ENCODE measurements around the gene SLC39A11. TPM values are rescaled to one million over a fixed set of nuclear protein-coding genes. Genes with fewer than 3 reads are reported as not detected.
"Not testable (repeated sequence)": the region's sequence is repeated elsewhere in the genome, so short reads cannot be mapped to it uniquely, and the experiment has no call there.

Gene SLC39A11, protein sequence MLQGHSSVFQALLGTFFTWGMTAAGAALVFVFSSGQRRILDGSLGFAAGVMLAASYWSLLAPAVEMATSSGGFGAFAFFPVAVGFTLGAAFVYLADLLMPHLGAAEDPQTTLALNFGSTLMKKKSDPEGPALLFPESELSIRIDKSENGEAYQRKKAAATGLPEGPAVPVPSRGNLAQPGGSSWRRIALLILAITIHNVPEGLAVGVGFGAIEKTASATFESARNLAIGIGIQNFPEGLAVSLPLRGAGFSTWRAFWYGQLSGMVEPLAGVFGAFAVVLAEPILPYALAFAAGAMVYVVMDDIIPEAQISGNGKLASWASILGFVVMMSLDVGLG
- 7.6 and 8.6 TPM in 2 replicates for total RNA-seq (2014; rRNA removed; shearing (Covaris generic))
- polyA plus RNA-seq (2015; cell fraction: cytosol; rRNA removed) = 12.2 and 14.4 TPM in 2 replicates
- polyA plus RNA-seq (2015; cell fraction: nucleus; rRNA removed) = 10.1 and 11.1 TPM in 2 replicates

DNA sequence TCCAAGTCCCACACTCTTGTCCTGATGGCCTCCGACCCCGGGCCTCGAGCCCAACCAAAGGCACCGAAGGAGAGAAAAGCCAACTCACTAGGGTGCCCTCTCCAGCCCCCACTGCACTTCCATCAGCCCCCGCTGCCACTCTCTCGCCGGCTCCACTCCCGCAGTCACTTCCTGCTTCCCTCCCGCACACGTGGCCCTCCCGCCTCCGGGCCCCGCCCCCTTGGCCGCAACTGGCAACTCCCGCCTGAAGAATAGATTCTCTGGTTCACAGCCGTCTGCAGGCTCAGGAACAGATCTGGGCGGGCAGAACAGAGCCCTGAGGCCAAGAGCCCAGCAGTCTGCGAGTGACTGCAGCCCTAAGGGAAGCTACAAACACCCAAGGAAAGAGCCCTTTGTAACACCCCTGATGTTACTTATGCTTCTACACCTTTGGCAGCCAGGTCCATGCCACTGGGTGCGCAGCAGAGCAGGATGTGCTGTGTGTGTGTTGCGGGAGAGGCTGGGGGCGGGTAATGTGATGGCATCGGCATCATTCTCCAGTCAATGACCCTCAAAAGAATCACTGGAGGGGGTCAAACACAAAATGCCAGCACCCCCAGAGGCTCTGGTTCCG is at the start of gene SLC39A11:
SLC39A11 (minus strand) TSS at position 166 of the 613 bp plus-strand sequence. CDS start 3,924 bp downstream, outside the sequence.
- DNase-seq (ENCODE audit: low read depth) = peak; percentile 90

DNA sequence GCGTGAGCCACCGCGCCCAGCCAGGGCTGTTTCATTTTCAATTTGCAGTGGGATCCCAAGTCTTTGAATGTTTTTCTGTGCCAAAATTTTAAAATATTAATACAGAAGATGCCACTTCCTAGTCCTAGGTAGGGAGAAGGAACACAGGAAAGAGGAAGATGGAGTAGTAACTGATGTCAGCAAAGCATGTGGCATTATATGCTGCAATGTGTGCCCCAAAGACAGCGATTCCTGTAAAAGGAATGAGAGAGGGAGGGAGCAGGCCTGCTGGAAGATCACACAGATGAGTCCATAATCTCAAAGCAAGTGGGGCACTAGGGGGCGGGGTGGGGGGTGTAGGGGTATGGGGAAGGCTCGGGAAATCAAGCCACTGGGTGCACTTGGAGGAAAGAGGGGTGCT is 48.9 kb upstream of the SLC39A11 start:
- no peak for DNase-seq (ENCODE audit: low read depth)

DNA sequence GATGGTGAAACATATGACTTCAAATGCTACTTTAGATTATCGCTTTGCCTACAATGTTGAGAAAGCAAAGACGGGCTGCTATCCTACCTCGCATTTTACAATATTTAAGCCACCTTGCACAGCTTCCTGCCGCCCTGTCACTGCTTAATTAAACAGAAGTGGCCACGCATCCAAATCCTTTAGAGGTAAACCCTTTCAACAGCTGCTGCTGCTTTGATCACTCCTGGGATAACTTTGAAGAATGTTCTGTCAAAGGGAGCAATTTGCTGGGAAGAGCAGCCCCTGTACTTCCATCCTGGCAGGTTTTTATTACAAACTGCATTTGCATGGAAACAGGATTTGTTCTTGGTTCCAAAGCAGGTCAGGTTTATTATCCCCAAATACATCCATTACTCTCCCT is 48.1 kb upstream of the SLC39A11 start:
- no peak for DNase-seq (ENCODE audit: low read depth)

DNA sequence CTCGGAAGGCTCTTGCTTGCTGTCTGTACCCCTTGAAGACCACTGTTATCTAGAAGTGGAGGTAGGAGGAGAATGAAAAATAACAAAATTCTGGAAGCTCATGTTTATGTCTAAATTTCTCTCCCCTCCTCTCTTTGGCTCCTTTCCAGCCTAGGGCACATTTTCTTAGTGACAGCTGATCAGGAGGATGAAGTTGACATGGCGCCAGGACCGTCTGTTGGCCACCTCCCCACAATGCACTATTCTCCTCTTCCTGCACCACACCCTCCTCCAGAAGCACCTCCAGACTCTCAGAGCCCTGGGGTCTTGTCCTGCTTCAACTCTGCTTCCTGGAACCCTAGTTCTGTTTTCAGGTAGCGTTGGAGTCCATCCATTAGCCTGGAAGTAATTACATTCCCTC is 46.8 kb upstream of the SLC39A11 start:
- no peak for DNase-seq (ENCODE audit: low read depth)

DNA sequence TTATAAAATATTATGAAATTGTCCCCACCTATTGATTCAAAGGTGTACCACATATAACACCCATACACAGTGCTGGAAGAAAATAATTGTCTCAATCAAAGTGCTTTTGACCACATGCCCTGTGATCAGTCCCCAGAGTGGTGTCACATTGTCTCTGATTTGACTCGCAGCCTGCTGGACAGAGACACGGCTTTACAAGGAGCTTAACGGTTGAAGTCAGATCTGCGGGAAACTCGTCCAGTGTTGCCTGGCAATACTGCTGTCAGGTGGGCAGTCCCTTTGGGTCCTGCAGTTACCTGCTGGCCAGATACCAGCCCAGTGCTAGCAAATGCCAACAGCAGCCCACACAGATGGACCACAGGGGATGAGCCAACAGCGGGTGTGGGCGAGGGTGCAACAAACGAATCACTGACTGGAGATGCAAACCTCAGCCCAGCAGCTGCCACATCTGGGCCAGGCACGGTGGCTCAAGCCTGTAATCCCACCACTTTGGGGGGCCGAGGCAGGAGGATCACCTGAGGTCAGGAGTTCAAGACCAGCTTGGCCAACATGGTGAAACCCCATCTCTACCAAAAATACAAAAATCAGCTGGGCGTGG is 46.2 kb upstream of the SLC39A11 start:
- no peak for DNase-seq (ENCODE audit: low read depth)

DNA sequence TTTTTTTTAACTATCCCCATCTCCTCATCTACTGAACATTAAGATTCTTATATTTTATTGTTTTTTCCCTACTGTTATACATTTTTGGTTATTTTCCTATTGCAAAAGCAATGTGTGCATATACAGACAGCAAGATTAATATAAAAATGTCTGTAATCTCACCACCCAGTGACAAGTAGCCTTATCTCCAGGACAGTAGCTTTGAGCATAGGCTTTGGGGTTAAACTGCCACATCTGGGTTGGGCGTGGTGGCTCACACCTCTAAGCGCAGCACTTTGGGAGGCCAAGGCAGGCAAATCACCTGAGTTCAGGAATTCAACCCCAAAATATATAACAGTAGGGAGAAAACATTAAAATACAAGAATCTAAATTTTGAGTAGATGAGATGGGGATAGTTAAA is 44.9 kb upstream of the SLC39A11 start:
- DNase-seq (ENCODE audit: low read depth) = no peak

DNA sequence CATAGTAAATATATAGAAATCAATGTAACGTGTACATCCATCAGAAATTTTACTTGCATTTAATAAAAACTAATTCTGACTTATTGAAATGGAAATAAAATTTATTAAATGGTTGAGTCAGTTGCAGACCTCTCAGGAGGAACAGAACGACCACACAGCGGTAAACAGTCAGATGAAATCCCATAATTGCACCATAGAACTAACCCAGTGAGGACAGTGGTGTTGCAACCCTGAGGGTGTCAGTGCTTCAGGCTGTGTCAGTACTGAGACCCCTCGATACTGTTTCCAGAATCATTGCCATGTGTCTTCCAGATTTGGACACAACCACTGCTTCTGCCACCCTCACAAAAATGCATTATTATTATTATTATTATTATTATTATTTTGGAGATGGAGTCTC is 43.3 kb upstream of the SLC39A11 start:
- no peak for DNase-seq (ENCODE audit: low read depth)

DNA sequence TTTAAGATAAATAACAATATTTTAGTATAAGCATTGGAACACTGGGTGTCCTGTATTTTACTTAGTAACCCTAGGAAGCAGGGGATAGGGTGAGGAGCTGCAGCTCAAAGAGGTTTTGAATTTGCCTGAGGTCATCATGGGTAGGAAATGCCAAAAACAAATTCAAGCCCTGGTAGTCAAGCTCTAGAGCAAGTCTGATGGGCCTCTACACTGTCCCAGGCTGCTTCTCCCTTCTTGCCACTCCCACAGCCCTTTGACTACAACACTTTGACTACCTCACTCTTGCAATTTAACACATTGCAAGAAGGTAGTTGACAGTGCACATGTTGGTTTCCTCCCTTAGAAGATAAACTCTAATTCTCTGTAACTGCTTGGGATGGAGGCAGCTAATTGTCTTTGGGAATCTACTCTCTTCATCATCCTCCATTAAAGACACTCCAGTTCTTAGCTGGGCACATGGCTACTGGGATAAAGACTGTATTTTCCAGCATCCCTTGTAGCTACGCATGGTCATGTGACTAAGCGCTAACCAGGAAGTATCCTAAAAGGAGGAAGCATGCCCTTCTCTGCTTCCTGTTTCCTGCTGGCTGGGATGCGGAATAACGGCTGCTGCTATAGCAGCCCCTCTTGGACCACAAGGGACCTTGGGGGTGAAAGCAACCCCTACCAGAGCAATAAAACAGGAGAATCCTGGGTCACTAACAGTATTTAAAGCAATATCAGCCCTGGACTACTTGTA is 41.6 kb upstream of the SLC39A11 start:
- no peak for DNase-seq (ENCODE audit: low read depth)

DNA sequence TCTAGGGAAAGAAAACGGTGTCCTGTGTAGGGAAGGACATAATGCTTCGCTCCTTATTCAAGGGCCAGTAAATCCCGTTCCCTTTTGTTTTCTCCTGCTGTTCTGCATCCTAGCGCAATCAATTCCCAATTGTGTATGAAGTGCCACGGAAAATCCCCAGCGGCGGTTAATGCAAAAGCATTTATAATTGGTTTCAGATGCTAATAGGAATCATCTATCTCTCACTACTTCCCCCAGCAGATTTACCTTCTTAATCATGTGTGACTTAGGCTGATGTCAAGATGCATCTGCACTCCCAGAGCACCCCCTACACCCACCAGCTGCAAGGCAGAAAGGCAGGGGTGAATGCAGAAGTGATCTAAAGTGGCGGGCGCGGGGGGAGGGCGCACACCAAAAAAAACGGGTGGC is 39.6 kb upstream of the SLC39A11 start:
- DNase-seq (ENCODE audit: low read depth) = no peak

DNA sequence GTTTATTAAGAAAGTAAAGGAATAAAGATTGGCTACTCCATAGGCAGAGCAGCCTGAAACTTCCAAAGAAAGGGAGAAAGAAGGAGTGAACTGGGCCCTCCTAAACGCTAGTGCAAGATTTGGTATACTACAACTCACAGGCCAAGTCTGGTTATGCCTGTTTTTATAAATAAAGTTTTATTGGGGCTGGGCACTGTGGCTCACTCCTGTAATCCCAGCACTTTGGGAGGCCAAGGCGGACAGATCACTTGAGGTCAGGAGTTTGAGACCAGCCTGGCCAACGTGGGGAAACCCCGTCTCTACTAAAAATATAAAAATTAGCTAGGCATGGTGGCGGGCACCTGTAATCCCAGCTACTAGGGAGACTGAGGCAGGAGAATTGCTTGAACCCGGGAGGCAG is 39.0 kb upstream of the SLC39A11 start:
- not testable (repeated sequence) for DNase-seq (ENCODE audit: low read depth)

DNA sequence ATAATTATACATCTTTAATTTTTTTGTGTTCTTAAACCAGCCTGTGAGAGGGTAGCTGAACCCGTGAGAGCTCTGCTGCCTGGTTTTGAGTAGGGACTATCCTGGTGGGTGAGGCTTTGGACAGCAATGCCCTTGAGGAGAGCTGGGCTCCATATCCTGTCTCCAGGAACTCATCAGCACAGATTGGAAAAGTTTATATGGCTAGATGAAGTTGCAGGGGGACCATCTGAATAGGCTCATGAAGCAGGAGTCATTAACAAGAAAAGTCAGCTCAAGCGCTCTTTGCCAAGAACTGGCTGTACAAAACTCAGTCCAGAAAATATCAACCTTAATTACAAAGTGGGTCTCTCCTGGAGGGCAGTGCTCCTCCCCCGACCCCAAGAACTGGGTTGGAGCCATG is 38.5 kb upstream of the SLC39A11 start:
- DNase-seq (ENCODE audit: low read depth) = no peak

DNA sequence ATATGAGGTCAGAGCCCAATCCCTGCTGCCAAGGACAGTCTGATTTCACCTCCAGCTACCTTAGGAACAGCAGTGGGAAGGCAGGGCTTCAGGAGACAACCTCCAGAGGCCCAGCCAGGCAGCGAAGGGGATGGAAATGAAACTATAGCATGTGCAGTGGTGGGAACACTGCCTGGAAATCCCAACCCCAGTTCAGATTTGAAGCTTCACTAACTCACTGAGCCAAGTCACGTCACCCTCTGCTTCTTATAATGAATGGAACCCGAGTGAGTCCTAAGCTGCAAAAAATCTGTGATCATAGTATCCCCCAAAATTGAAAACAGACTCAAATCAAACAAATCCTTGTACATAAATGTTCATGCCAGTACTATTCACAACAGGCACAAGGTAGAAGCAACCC is 36.0 kb upstream of the SLC39A11 start:
- no peak for DNase-seq (ENCODE audit: low read depth)

DNA sequence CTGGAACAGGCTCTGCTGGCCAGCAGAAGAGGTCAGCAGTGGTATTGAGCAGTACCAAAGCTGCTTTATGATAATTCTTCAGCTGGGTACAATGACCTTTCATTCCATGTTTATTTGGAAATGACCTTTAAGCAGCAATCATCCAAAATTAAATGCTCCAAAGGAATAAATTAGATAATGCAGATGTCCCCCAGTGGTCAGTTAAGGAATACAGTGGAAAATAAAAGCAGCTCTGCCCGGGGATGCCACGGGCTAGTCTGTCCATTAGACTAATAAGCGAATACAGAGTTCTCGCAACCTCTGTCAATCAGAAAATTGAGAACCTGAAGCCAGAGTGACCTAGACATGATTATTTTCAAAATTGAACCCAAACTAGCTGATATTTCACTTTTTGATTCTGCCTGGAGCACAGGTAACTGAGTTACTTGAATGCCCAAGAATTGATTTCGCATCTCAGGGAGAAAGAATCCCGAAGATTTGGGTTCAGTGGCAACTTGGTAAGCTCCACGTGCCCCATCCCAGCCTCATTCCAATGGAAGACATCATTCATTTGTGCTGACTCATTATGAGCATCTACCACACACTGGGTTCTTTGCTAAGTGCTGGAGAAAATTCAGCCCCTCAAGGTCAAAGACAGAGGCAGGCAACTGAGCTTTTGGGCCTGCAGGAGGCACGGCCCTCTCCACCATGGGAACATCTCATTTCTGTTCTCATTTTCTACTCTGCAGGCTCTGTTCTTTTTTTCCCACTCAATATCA is 34.4 kb upstream of the SLC39A11 start:
- peak; percentile 36 for DNase-seq (ENCODE audit: low read depth)

DNA sequence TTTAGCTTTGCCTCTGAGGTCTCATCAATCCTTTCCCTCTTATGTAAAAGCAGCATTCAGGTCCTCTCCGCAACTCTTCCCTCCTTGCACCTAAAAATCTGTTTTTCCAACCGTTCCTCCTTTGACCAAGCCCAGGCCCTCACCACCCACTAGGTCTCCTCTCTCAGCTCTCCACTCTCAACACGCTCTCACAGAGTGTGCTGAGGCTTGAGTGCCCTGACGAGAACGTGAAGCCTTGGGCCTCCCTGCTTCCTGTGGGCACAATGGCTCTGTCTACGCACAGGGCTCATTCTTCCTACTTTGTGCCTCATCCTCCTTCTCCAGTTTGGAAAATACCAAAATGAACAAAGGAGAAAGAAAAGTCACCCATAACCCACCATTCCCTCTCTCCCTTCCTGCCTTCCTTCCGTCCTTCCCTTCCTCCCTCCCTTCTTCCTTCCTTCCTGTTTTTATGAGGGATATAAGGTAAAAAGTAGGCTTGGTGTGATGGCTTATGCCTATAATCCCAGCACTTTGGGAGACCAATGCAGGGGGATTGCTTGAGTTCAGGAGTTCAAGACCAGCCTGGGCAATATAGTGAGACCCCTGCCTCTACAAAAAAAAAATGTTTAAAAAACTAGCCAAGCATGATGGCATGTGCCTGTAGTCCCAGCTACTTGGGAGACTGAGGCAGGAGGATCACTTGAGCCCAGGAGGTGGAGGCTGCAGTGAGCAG is 31.3 kb upstream of the SLC39A11 start:
- no peak for DNase-seq (ENCODE audit: low read depth)

DNA sequence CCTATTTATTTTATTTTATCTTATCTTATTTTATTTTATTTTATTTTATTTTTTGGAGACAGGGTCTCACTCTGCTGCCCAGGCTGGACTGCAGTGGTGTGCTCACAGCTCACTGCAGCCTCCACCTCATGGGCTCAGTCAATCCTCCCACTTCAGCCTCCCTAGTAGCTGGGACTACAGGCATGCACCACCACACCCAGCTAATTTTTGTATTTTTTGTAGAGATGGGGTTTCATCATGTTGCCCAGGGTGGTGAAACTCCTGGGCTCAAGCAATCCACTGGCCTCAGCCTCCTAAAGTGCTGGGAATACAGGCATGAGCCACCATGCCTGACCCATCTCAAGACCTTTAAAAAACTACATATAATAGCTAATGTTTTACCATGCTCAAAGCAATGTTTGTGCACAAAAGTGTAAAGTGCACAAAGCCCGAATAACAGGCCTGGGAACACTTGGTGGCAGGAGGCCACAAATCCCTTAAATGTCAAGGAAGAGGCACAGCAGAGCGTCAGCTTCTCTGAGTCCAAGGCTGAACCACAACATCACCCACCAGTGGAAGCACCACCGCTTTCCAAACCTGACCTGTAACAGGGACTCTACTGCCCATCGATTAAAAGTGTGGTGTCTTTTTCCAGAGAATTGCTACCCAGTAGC is 30.6 kb upstream of the SLC39A11 start:
- no peak for DNase-seq (ENCODE audit: low read depth)

DNA sequence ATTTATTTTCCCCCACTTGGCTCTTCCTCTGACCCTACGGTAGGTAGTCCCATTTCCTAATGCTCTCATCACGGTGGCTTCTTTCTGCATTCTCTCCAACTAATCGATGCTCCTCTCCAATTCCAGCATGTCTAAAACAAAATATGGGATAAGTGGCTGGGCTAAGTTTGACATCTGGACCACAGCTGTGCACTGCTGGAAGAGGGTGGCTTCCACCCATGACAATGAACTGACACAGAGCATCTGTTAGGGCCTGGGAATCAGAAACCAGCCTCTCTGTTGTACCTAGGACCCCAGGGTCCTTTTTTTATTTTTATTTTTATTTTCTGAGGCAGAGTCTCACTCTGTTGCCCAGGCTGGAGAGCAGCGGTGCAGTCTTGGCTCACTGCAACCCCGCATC is 29.0 kb upstream of the SLC39A11 start:
- no peak for DNase-seq (ENCODE audit: low read depth)

DNA sequence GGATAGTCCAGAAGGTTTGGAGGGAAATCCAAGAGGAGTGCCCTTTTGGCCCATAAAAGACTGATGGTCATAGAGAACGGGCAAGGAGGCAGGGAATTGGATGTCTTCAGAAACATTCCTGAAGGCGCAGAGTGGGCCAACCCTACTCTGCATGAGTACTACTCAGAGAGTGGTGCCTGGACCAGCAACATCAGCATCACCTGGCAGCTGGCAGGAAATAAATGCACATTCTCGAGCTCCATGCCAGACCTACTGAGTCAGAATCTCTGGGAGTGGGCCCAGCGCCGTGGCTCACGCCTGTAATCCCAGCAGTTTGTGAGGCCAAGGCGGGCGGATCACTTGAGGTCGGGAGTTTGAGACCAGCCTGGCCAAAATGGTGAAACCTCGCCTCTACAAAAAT is 27.1 kb upstream of the SLC39A11 start:
- DNase-seq (ENCODE audit: low read depth) = peak; percentile 38

DNA sequence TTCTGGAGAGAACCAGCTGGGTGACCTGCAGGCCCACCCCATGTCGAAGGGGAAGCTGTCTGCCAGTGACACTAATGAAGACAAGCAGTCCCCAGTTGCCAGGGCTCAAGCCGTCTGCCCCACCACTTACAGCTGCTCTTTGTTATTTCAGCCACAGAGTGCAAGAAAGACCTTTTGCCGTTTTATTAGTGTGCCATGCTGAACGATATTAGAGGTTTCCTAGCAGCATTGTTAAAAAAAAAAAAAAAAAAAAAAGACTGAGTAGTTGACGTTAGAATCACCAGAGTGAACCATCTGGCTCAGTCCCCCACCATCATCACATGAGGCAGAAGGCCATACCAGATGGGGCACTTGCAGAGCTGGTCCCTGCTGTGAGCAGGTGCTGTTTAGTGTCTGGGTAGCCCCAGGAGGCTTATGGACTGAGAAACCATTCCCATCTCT is 26.5 kb upstream of the SLC39A11 start:
- DNase-seq (ENCODE audit: low read depth) = no peak

DNA sequence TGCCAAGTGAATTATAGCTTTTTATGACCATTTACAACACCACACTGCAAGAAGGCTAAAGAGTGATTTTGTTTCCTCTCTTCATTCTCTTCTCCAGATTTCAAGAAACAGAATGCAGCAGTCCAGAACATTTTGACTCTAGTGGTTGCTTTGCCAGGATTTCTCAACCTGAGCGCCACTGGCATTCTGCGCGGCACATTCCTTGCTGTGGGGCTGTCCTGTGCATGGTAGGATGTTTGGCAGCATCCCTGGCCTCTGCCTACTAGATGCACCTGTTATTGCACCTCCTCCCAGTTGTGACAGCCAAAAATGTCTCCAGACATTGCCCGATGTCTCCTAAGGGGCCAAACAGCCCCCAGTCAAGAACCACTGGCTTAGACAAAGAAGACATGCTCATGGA is 25.7 kb upstream of the SLC39A11 start:
- DNase-seq (ENCODE audit: low read depth) = no peak

DNA sequence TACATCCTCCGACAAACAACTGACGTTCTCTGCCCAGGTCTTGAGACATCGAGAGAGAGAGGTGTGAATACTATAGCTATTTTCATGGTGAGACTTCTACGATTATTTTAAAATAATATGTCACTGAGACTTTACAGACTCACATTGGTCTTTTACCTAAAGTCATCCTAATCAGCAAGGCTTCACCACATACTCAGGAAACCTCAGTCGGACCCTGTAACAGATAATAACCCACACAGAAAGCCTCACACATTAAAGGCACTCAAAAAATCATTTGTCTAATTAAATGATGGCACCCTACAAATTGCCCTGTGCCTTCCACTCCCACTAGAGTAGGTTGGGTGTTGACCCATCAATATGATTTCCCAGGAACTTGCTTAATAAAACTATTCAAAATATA is 19.8 kb upstream of the SLC39A11 start:
- DNase-seq (ENCODE audit: low read depth) = no peak
